Calu3 (cell line): ENCODE results near the gene TRAF2. TPM values are rescaled to one million over a fixed set of nuclear protein-coding genes. Genes with fewer than 3 reads are reported as not detected.

Experiments used
- BruUV-seq: library from RNA; stranded (reverse); fragments of 400-500 nt; replicated peaks from 2 replicates; lab custom pipeline; 2021; lab: Mats Ljungman, UMichigan
- CTCF ChIA-PET: fragments of 300-600 bp; sonication (Branson Sonifier 250); formaldehyde crosslinking; loops from one replicate; lab custom pipeline; 2022; ENCODE audit warnings: antibody characterized with exemption; lab: Charles Lee
- DNase-seq: peaks from one replicate; pipeline ENCODE4 v3.0.0; 2022
- H3K27ac Mint-ChIP-seq: one replicate; pipeline ENCODE4 v1.8.0; 2022; ENCODE audit warnings: mixed read lengths; ENCODE audit not compliant: unreplicated experiment
- H3K27me3 Mint-ChIP-seq: one replicate; pipeline ENCODE4 v1.8.0; 2022; ENCODE audit warnings: mixed read lengths; ENCODE audit not compliant: unreplicated experiment
- H3K36me3 Mint-ChIP-seq: one replicate; pipeline ENCODE4 v1.8.0; 2022; ENCODE audit warnings: mild to moderate bottlenecking, moderate library complexity, mixed read lengths; ENCODE audit not compliant: insufficient read depth, unreplicated experiment
- H3K4me1 Mint-ChIP-seq: one replicate; pipeline ENCODE4 v1.8.0; 2022; ENCODE audit warnings: mild to moderate bottlenecking, low read depth, mixed read lengths; ENCODE audit not compliant: unreplicated experiment
- H3K4me3 Mint-ChIP-seq: one replicate; pipeline ENCODE4 v1.8.0; 2022; ENCODE audit warnings: mild to moderate bottlenecking, low read depth, moderate library complexity, mixed read lengths; ENCODE audit not compliant: unreplicated experiment
- H3K9me3 Mint-ChIP-seq: one replicate; pipeline ENCODE4 v1.8.0; 2022; ENCODE audit warnings: low read depth, mixed read lengths; ENCODE audit not compliant: unreplicated experiment
- intact Hi-C: fragments of 100-400 bp; cut with micrococcal nuclease; formaldehyde crosslinking; loops from one replicate; pipeline ENCODE4 v1.10.0; 2022; ENCODE audit not compliant: unreplicated experiment
- total RNA-seq: library from RNA; stranded (reverse); gene quantifications from 2 replicates; pipeline ENCODE4 v1.2.3, GENCODE V29; 2022
- TF ChIP-seq, protein P1 (sequence below): fragments of 200-600 bp; IDR thresholded peaks from one replicate; pipeline ENCODE4 v1.8.0; 2022; ENCODE audit warnings: antibody characterized with exemption; ENCODE audit not compliant: unreplicated experiment

TRAF2 gene
- total RNA-seq, 1 experiment from 2014 or later: 50.5 TPM

DNA sequence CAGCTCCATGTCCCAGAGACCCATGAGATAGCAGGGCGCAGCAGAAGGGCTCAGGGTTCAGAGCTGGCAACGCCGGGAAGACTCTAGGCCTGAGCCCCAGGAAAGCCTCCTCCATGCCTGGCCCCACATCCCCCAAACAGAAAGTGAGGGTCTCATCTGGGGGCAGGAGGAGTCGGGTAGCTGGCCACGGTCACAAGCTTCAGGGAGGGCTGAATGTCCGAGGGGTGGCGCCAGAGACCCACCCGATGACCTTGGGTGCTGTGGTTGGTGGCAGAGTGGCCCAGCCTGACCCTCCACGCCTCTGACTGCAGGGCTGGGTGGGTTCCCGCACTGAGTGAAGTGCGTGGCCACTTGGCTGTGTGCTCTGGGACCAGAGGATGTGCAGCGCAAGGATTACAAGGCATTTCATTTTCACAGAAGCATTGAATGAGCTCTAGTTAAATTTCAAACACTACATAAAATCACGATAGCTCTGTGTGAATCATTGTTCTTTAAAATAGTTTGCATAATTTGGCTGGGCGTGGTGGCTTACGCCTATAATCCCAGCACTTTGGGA, 61.7 kb downstream of the TRAF2 start:
- intact Hi-C loops: loop anchor here (2.0 kb wide), 1 partner anchor 87 kb away; no protein-coding TSS in a partner anchor
- no TSS peak for BruUV-seq
- CTCF ChIA-PET: interaction anchor here (0.6 to 2.3 kb wide), 15 partner anchors 17 to 739 kb away, joined by 3 to 47 read pairs (median 4); partner anchors contain the start of genes AJM1, CLIC3, FUT7 and NPDC1
- H3K4me1 Mint-ChIP-seq: peaks cover 8% of the 10 kb centered on the region
- no peaks in the 10 kb centered on the region for H3K9me3 Mint-ChIP-seq
- no peaks in the 10 kb centered on the region for H3K27me3 Mint-ChIP-seq
- H3K36me3 Mint-ChIP-seq: peaks cover 47% of the 10 kb centered on the region
- TF ChIP-seq, protein P1, sequence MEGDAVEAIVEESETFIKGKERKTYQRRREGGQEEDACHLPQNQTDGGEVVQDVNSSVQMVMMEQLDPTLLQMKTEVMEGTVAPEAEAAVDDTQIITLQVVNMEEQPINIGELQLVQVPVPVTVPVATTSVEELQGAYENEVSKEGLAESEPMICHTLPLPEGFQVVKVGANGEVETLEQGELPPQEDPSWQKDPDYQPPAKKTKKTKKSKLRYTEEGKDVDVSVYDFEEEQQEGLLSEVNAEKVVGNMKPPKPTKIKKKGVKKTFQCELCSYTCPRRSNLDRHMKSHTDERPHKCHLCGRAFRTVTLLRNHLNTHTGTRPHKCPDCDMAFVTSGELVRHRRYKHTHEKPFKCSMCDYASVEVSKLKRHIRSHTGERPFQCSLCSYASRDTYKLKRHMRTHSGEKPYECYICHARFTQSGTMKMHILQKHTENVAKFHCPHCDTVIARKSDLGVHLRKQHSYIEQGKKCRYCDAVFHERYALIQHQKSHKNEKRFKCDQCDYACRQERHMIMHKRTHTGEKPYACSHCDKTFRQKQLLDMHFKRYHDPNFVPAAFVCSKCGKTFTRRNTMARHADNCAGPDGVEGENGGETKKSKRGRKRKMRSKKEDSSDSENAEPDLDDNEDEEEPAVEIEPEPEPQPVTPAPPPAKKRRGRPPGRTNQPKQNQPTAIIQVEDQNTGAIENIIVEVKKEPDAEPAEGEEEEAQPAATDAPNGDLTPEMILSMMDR: peak; percentile 59
- H3K27ac Mint-ChIP-seq: no peak overlapping the region
- no peak overlapping the region for H3K4me3 Mint-ChIP-seq
- DNase-seq: peak; percentile 65

DNA sequence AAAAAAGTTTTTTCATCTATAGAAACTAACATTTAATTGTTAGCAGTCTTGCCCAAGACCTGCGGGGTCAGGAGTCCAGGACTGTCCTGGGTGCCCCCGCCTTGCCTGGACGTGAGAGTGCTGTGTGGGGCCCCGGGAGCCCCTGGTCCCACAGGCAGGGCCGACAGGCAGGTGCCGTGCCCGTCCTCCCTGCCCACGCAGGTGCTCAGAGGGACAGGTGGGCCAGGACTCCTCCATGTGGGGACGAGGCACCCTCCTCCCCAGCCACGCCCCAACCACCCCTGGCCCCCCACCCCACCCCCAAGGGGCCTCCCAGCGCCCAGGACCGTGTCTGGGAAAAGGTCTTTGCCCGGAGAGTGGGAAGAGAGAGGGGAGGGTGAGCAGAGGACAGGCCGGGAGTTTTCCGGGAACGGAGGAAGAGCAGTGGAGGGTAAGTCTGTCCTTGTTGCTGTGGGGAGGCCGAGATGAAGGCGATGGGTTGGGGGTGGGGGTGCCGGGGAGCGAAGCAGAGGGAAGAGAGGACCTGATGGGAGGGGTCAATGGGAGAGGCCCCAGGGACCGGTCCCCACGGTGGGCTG, 63.0 kb downstream of the TRAF2 start:
- intact Hi-C loops: loop anchor here (2.0 kb wide), 1 partner anchor 85 kb away; no protein-coding TSS in a partner anchor
- CTCF ChIA-PET: interaction anchor here (1.0 to 2.3 kb wide), 3 partner anchors 47 to 86 kb away, joined by 3 to 47 read pairs (median 4); partner anchors contain the start of gene CLIC3
- peaks cover 8% of the 10 kb centered on the region for H3K4me1 Mint-ChIP-seq
- no peaks in the 10 kb centered on the region for H3K9me3 Mint-ChIP-seq
- no TSS peak for BruUV-seq
- peak overlapping the region; percentile 76 for H3K4me3 Mint-ChIP-seq
- peaks cover 35% of the 10 kb centered on the region for H3K36me3 Mint-ChIP-seq
- H3K27ac Mint-ChIP-seq: peak overlapping the region; percentile 81
- no peak for DNase-seq
- TF ChIP-seq, protein P1: no peak
- H3K27me3 Mint-ChIP-seq: no peaks in the 10 kb centered on the region

DNA sequence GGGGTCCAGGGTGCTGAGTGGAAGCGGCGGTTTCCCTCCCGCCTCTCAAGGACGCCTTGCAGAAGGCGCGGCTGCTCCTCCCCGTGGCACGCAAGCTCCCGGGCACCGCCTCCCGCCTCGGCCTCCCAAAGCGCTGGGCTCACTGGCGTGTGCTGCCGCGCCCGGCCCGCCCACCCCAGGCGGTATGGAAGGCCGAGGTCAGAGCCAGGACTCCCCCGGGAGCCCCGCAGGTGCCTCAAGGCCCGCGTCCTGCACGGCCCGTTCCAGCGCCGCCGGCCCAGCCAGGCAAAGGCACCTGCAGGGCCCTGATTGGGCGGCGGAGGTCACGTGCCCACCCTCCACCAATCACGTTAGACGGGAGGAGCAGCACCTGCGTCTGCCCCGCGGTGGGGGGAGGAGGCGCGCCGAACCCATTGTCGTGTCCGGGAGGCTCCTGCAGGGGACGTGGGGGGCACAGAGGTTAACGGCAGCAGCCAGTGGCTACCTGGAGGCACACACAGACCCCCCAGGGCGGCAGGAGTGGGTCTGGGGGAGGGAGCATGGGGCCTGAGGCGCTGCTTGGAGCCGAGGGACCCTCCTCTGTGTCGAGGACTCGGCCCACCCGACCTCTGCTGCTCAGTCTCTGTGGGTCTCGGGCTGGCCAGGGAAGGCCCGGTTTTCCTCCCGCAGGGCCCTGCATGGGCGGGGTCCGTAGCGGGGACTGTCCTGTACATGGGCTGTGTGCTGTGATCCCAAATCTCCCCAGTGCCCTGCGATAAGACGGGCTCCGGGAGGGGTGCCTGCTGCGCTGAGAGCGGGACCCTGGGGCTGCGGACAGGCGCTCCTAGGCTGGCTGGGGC, 63.7 kb downstream of the TRAF2 start:
- Mint-ChIP-seq H3K9me3 (no peaks in the 10 kb centered on the region), H3K36me3 (peaks cover 30% of the 10 kb centered on the region), H3K27ac (peak overlapping the region; percentile 81), H3K4me3 (peak overlapping the region; percentile 76), H3K4me1 (peaks cover 1% of the 10 kb centered on the region), H3K27me3 (no peaks in the 10 kb centered on the region)
- CTCF ChIA-PET: interaction anchor here (1.0 to 1.5 kb wide), 3 partner anchors 47 to 85 kb away, joined by 3 to 4 read pairs (median 3); partner anchors contain the start of gene CLIC3
- peak; percentile 95 for DNase-seq
- TF ChIP-seq, protein P1: no peak
- intact Hi-C loops: loop anchor here (2.0 kb wide), 1 partner anchor 85 kb away; no protein-coding TSS in a partner anchor
- no TSS peak for BruUV-seq

GRCh38 chr9:136950656-136951276, 64.5 kb downstream of the TRAF2 start:
- BruUV-seq: no TSS peak
- no peak for DNase-seq
- peak overlapping the region; percentile 81 for H3K27ac Mint-ChIP-seq
- H3K27me3 Mint-ChIP-seq: no peaks in the 10 kb centered on the region
- no peaks in the 10 kb centered on the region for H3K4me1 Mint-ChIP-seq
- no peaks in the 10 kb centered on the region for H3K9me3 Mint-ChIP-seq
- TF ChIP-seq, protein P1: no peak
- H3K36me3 Mint-ChIP-seq: peaks cover 22% of the 10 kb centered on the region
- peak overlapping the region; percentile 76 for H3K4me3 Mint-ChIP-seq
- intact Hi-C loops: no loop called here
- CTCF ChIA-PET: interaction anchor here (1.5 kb wide), 1 partner anchor 79 kb away, joined by 3 read pairs; no protein-coding TSS in a partner anchor
